Lower lobe of right lung (tissue), 2 donors: ENCODE data around the gene DLGAP1. TPM values are rescaled to one million over a fixed set of nuclear protein-coding genes. Genes with fewer than 3 reads are reported as not detected.

Experiments
- ATAC-seq, 2 donors: fragments of 200-7000 bp; cut with Tn5 transposase; one replicate each; pipeline ENCODE4 v1.9.1; 2020 to 2022; ENCODE audit warnings: mild to moderate bottlenecking in 2 of 2, moderate library complexity in 2 of 2
- DNase-seq: peaks from one replicate; pipeline ENCODE4 v3.0.0-alpha.2; 2020
- H3K27ac ChIP-seq: fragments of 200-600 bp; one replicate; pipeline ENCODE4 v1.8.0; 2022
- H3K27me3 ChIP-seq: fragments of 200-600 bp; one replicate; pipeline ENCODE4 v1.8.0; 2022; ENCODE audit warnings: low read depth
- H3K36me3 ChIP-seq: fragments of 200-600 bp; one replicate; pipeline ENCODE4 v1.8.0; 2022; ENCODE audit warnings: mild to moderate bottlenecking
- H3K4me1 ChIP-seq: fragments of 200-600 bp; one replicate; pipeline ENCODE4 v1.8.0; 2022
- H3K4me3 ChIP-seq: fragments of 200-600 bp; one replicate; pipeline ENCODE4 v1.8.0; 2022; ENCODE audit warnings: mild to moderate bottlenecking
- H3K9me3 ChIP-seq: fragments of 200-600 bp; one replicate; pipeline ENCODE4 v1.8.0; 2022
- CTCF ChIP-seq: fragments of 200-600 bp; IDR thresholded peaks from one replicate; pipeline ENCODE4 v1.8.0; 2022; ENCODE audit warnings: antibody characterized with exemption, mild to moderate bottlenecking
- intact Hi-C: fragments of 100-400 bp; cut with DNase I; formaldehyde crosslinking; loops from one replicate; pipeline ENCODE4 v1.11.0; 2022
- total RNA-seq: library from RNA; stranded (reverse); fragmentation: NEBNext Ultra II Directional; extraction: Animal tissue kit (Norgen Biotek cat#: 25700); gene quantifications from one replicate; pipeline ENCODE4 v1.2.1, GENCODE V29; 2021
- donor health status: DM: no; HTN: yes; CAD: no; lungs with severe emphysema.

The DLGAP1 gene
- total RNA-seq, 1 donor from 2014 or later, result 3.8 TPM

GRCh38 chr18:4093676-4094075 lies 361.4 kb downstream of the DLGAP1 start:
- Histone ChIP-seq H3K4me3 (no peak overlapping the region), H3K27ac (no peak overlapping the region), H3K36me3 (no peaks in the 10 kb centered on the region), H3K9me3 (no peaks in the 10 kb centered on the region), H3K27me3 (no peaks in the 10 kb centered on the region), H3K4me1 (no peaks in the 10 kb centered on the region)
- intact Hi-C loops, result no loop called here
- ATAC-seq (no peak), DNase-seq (no peak)
- TF ChIP-seq CTCF, result no peak

GRCh38 chr18:4084382-4084900 lies 370.7 kb downstream of the DLGAP1 start:
- Histone ChIP-seq H3K9me3 (no peaks in the 10 kb centered on the region), H3K27me3 (no peaks in the 10 kb centered on the region), H3K36me3 (no peaks in the 10 kb centered on the region), H3K4me1 (no peaks in the 10 kb centered on the region), H3K27ac (no peak overlapping the region), H3K4me3 (no peak overlapping the region)
- intact Hi-C loops, result no loop called here
- no peak for ATAC-seq
- DNase-seq, result no peak
- TF ChIP-seq CTCF, result no peak

- H3K27ac ChIP-seq, result no peak overlapping the region
- H3K27me3 ChIP-seq, result no peaks in the 10 kb centered on the region
- ATAC-seq (no peak), DNase-seq (no peak)
- intact Hi-C loops, result no loop called here
- H3K4me3 ChIP-seq, result no peak overlapping the region
- H3K4me1 ChIP-seq, result no peaks in the 10 kb centered on the region
- H3K9me3 ChIP-seq, result no peaks in the 10 kb centered on the region
- no peak for TF ChIP-seq CTCF
- no peaks in the 10 kb centered on the region for H3K36me3 ChIP-seq
These were observed 376.9 kb downstream of the DLGAP1 start for GRCh38 chr18:4078246-4078645.

GRCh38 chr18:4077721-4078120 lies 377.4 kb downstream of the DLGAP1 start:
- DNase-seq, result no peak

GRCh38 chr18:4077204-4077603 lies 377.9 kb downstream of the DLGAP1 start:
- Histone ChIP-seq H3K9me3 (no peaks in the 10 kb centered on the region), H3K4me3 (no peak overlapping the region), H3K27me3 (no peaks in the 10 kb centered on the region), H3K4me1 (no peaks in the 10 kb centered on the region), H3K27ac (no peak overlapping the region), H3K36me3 (no peaks in the 10 kb centered on the region)
- DNase-seq (no peak), ATAC-seq (no peak)
- intact Hi-C loops, result no loop called here
- no peak for TF ChIP-seq CTCF

More at GRCh38 chr18:4077721-4078120, 377.4 kb downstream of the DLGAP1 start:
- Histone ChIP-seq H3K36me3 (no peaks in the 10 kb centered on the region), H3K27ac (no peak overlapping the region), H3K27me3 (no peaks in the 10 kb centered on the region), H3K9me3 (no peaks in the 10 kb centered on the region), H3K4me1 (no peaks in the 10 kb centered on the region), H3K4me3 (no peak overlapping the region)
- ATAC-seq, result no peak
- intact Hi-C loops, result no loop called here
- no peak for TF ChIP-seq CTCF

GRCh38 chr18:4074647-4075046 lies 380.5 kb downstream of the DLGAP1 start:
- Histone ChIP-seq H3K9me3 (no peaks in the 10 kb centered on the region), H3K27ac (no peak overlapping the region), H3K4me1 (no peaks in the 10 kb centered on the region), H3K4me3 (no peak overlapping the region), H3K27me3 (no peaks in the 10 kb centered on the region), H3K36me3 (no peaks in the 10 kb centered on the region)
- ATAC-seq (no peak), DNase-seq (no peak)
- TF ChIP-seq CTCF, result no peak
- intact Hi-C loops, result no loop called here
